ENCODE data around the gene LILRA1. TPM values are rescaled to one million over a fixed set of nuclear protein-coding genes. Genes with fewer than 3 reads are reported as not detected.

The LILRA1 gene
- total and polyA plus RNA-seq, 9 of the 15 experiments (the other 6 are each of a cell fraction or from before 2014, with no cell fraction given) = not detected

- peaks cover 8 to 10% of the 10 kb centered on the region in 2 experiments; a peak in 4 of 5 replicates for H3K27me3 ChIP-seq (ENCODE audit: control insufficient read depth in 2 of 2, insufficient read depth in 2 of 2, low read length in 2 of 2)
- 0 out of 5 replicates have a peak, but pooled peaks cover 0 to 2% of the 10 kb centered on the region in 2 experiments for H3K4me1 ChIP-seq (replicated peaks in 1 of 2; ENCODE audit: control insufficient read depth in 2 of 2, insufficient read depth in 2 of 2, low read length in 2 of 2)
- POLR2A ChIA-PET = interaction anchor here (0.7 kb wide), 1 partner anchor 107 kb away, joined by 4 read pairs; no protein-coding TSS in a partner anchor
- H3K9me3 ChIP-seq (replicated peaks; ENCODE audit: control insufficient read depth, insufficient read depth, low read depth, low read length) = no peaks in the 10 kb centered on the region
- H2AFZ ChIP-seq (ENCODE audit: low read depth, low read length) = peak overlapping the region; percentile 71
- no peak overlapping the region for H3K27ac ChIP-seq (ENCODE audit: extremely low read depth, low read depth, low read length)
- H3K9ac ChIP-seq (ENCODE audit: insufficient read depth in 1 of 2, low read depth in 2 of 2, low read length in 2 of 2) = no peak overlapping the region
- peak overlapping the region; percentile 36 for H3K4me2 ChIP-seq (ENCODE audit: insufficient read depth, low read length)
- intact Hi-C loops (cut with micrococcal nuclease) (no loop called here), in situ Hi-C loops (cut with MboI) (no loop called here)
- H3K4me3 ChIP-seq = no peak overlapping the region
- no peaks in the 10 kb centered on the region for H3K36me3 ChIP-seq (ENCODE audit: control insufficient read depth, insufficient read depth, low read length)
- CTCF ChIA-PET (ENCODE audit: low intra/inter-chr PET ratio) = no interaction called here
- H3K79me2 ChIP-seq (ENCODE audit: control insufficient read depth, insufficient read depth, low read length) = no peaks in the 10 kb centered on the region
- FAIRE-seq (no peak), ATAC-seq (no peak), DNase-seq (ENCODE audit: extremely low read depth in 1 of 4, low spot score in 3 of 4) (no peak)
- no TSS peak for BruUV-seq (replicated peaks)
- no peaks in the 10 kb centered on the region for H3K9me1 ChIP-seq (ENCODE audit: control insufficient read depth, insufficient read depth, low read length)
- 48% methylated on average over 11 of the region's 11 CpGs for WGBS (ENCODE audit: insufficient coverage, low coverage, missing lambda C conversion rate)
- H4K20me1 ChIP-seq (replicated peaks; ENCODE audit: control insufficient read depth, insufficient read depth, low read length) = no peaks in the 10 kb centered on the region
- no peak for TF ChIP-seq E2F5 (CRISPR knock-in tag; IDR thresholded peaks at IDR 0.05)
- no peak for TF ChIP-seq KDM4B (IDR thresholded peaks at IDR 0.05; ENCODE audit: borderline replicate concordance in 2 of 2, low read depth in 1 of 2)
- no peak for TF ChIP-seq FOXO4 (CRISPR knock-in tag; IDR thresholded peaks at IDR 0.05)
- no peak for TF ChIP-seq KDM2B (CRISPR knock-in tag; IDR thresholded peaks at IDR 0.05)
- no peak for TF ChIP-seq ARID3B (CRISPR knock-in tag; IDR thresholded peaks at IDR 0.05; ENCODE audit: borderline replicate concordance)
- no peak for TF ChIP-seq GTF2A2 (tag; IDR thresholded peaks at IDR 0.05)
- no peak for TF ChIP-seq PREB (CRISPR knock-in tag; IDR thresholded peaks at IDR 0.05)
- TF ChIP-seq AFF1 (IDR thresholded peaks at IDR 0.05; ENCODE audit: low read depth in 1 of 2, partially characterized antibody in 2 of 2) = no peak
- no peak for TF ChIP-seq POLR2B (IDR thresholded peaks at IDR 0.05; ENCODE audit: low read depth, partially characterized antibody)
- TF ChIP-seq PHB2 (IDR thresholded peaks at IDR 0.05; ENCODE audit: low read depth) = no peak
- no peak for TF ChIP-seq MTA3 (IDR thresholded peaks at IDR 0.05; ENCODE audit: borderline replicate concordance)
- TF ChIP-seq ZNF316 (IDR thresholded peaks at IDR 0.05) = no peak
- TF ChIP-seq MAFK (IDR thresholded peaks at IDR 0.05; ENCODE audit: low read length) = no peak
These were observed 32.5 kb upstream of the LILRA1 start for GRCh38 chr19:54560881-54561385.

All from K562 (cell line).